WTC11 (cell line): ENCODE results near the gene CAPN15. TPM values are rescaled to one million over a fixed set of nuclear protein-coding genes. Genes with fewer than 3 reads are reported as not detected.

Experiments used
- ATAC-seq: fragments of 200-7000 bp; cut with Tn5 transposase; 2 replicates; pipeline ENCODE4 v1.10.0; 2021; ENCODE audit warnings: mild to moderate bottlenecking, moderate library complexity
- CTCF ChIA-PET: fragments of 300-600 bp; sonication (Branson Sonifier 250); formaldehyde crosslinking; loops from one replicate; lab custom pipeline; 2021; ENCODE audit warnings: antibody characterized with exemption; lab: Charles Lee
- POLR2A ChIA-PET: fragments of 350-600 bp; sonication (Branson Sonifier 250); formaldehyde crosslinking; loops from one replicate; lab custom pipeline; 2021; ENCODE audit warnings: antibody characterized with exemption; lab: Charles Lee
- DNase-seq: peaks from one replicate; pipeline ENCODE4 v3.0.0; 2021; ENCODE audit warnings: low spot score
- H3K27ac Mint-ChIP-seq: 2 replicates; pipeline ENCODE4 v1.8.0; 2021; ENCODE audit warnings: mixed read lengths
- H3K27me3 Mint-ChIP-seq: 2 replicates; pipeline ENCODE4 v1.8.0; 2021; ENCODE audit warnings: low read depth, mild to moderate bottlenecking, moderate library complexity, mixed read lengths
- H3K36me3 Mint-ChIP-seq: 2 replicates; pipeline ENCODE4 v1.8.0; 2021; ENCODE audit warnings: mixed read lengths
- H3K4me1 Mint-ChIP-seq: 2 replicates; pipeline ENCODE4 v1.8.0; 2022; ENCODE audit warnings: mixed read lengths
- H3K4me3 Mint-ChIP-seq: 2 replicates; pipeline ENCODE4 v1.8.0; 2021; ENCODE audit warnings: mild to moderate bottlenecking, moderate library complexity, mixed read lengths
- H3K9me3 Mint-ChIP-seq: 2 replicates; pipeline ENCODE4 v1.8.0; 2021; ENCODE audit warnings: mixed read lengths
- ATF1 ChIP-seq: sonication (generic); formaldehyde crosslinking; IDR thresholded peaks from 2 replicates; pipeline ENCODE4 v1.8.1; 2023; ENCODE audit warnings: mild to moderate bottlenecking, moderate library complexity, missing genetic modification reagents
- CREB1 ChIP-seq: sonication (generic); formaldehyde crosslinking; IDR thresholded peaks from 2 replicates; pipeline ENCODE4 v1.8.0; 2023; ENCODE audit warnings: mild to moderate bottlenecking, missing genetic modification reagents
- CREM ChIP-seq: sonication (generic); formaldehyde crosslinking; IDR thresholded peaks from 2 replicates; pipeline ENCODE4 v1.8.1; 2022; ENCODE audit warnings: mild to moderate bottlenecking, missing genetic modification reagents, moderate library complexity
- CTCF ChIP-seq: fragments of 200-600 bp; IDR thresholded peaks from 2 replicates; pipeline ENCODE4 v1.8.0; 2022; ENCODE audit warnings: antibody characterized with exemption
- E2F4 ChIP-seq: sonication (generic); formaldehyde crosslinking; IDR thresholded peaks from 2 replicates; pipeline ENCODE4 v1.8.1; 2022; ENCODE audit warnings: low read depth, mild to moderate bottlenecking, moderate library complexity, missing genetic modification reagents, borderline replicate concordance
- GABPB1 ChIP-seq: sonication (generic); formaldehyde crosslinking; IDR thresholded peaks from 2 replicates; pipeline ENCODE4 v1.8.1; 2023; ENCODE audit warnings: mild to moderate bottlenecking, missing genetic modification reagents
- GTF2I ChIP-seq: fragments of 250-450 bp; sonication (Bioruptor Pico); conservative IDR thresholded peaks from 2 replicates; pipeline ENCODE4 v1.4.0; 2021; ENCODE audit warnings: mild to moderate bottlenecking
- IRF1 ChIP-seq: sonication (generic); formaldehyde crosslinking; IDR thresholded peaks from 2 replicates; pipeline ENCODE4 v1.8.0; 2023; ENCODE audit warnings: missing genetic modification reagents
- KAT7 ChIP-seq: sonication (generic); formaldehyde crosslinking; IDR thresholded peaks from 2 replicates; pipeline ENCODE4 v1.8.1; 2023; ENCODE audit warnings: missing genetic modification reagents, mild to moderate bottlenecking, borderline replicate concordance
- NR1H2 ChIP-seq: sonication (generic); formaldehyde crosslinking; IDR thresholded peaks from 2 replicates; pipeline ENCODE4 v1.9.0; 2021; ENCODE audit warnings: mild to moderate bottlenecking, moderate library complexity, missing genetic modification reagents
- OVOL2 ChIP-seq: fragments of 250-450 bp; sonication (Bioruptor Pico); IDR thresholded peaks from 2 replicates; pipeline ENCODE4 v1.9.0; 2021; ENCODE audit warnings: mild to moderate bottlenecking, borderline replicate concordance
- RORB ChIP-seq: fragments of 250-450 bp; sonication (Bioruptor Pico); IDR thresholded peaks from 2 replicates; pipeline ENCODE4 v1.9.0; 2021; ENCODE audit warnings: mild to moderate bottlenecking
- ZNF138 ChIP-seq: sonication (generic); formaldehyde crosslinking; conservative IDR thresholded peaks from 2 replicates; pipeline ENCODE4 v1.8.1; 2022; ENCODE audit warnings: mild to moderate bottlenecking, moderate library complexity, missing genetic modification reagents
- ZNF219 ChIP-seq: sonication (generic); formaldehyde crosslinking; IDR thresholded peaks from 2 replicates; pipeline ENCODE4 v1.8.0; 2023; ENCODE audit warnings: missing genetic modification reagents, mild to moderate bottlenecking, borderline replicate concordance
- ZNF232 ChIP-seq: sonication (generic); formaldehyde crosslinking; IDR thresholded peaks from 2 replicates; pipeline ENCODE4 v1.8.0; 2022; ENCODE audit warnings: mild to moderate bottlenecking, missing genetic modification reagents
- ZNF532 ChIP-seq: fragments of 250-450 bp; sonication (Bioruptor Pico); IDR thresholded peaks from 2 replicates; pipeline ENCODE4 v1.9.0; 2021; ENCODE audit warnings: mild to moderate bottlenecking, borderline replicate concordance
- total RNA-seq: library from RNA; stranded (reverse); gene quantifications from 3 replicates; pipeline ENCODE4 v1.2.3, GENCODE V29; 2021
- TF ChIP-seq, protein P1 (sequence below): sonication (generic); formaldehyde crosslinking; conservative IDR thresholded peaks from 2 replicates; pipeline ENCODE4 v1.8.1; 2022; ENCODE audit warnings: mild to moderate bottlenecking, missing genetic modification reagents

Gene CAPN15
- total RNA-seq, 1 experiment from 2014 or later = 110 TPM

GRCh38 chr16:529012-529575 lies 1.6 kb downstream of the CAPN15 start:
- CTCF ChIA-PET = interaction anchor here (1.0 to 2.1 kb wide), 3 partner anchors 54 to 137 kb away, joined by 3 to 10 read pairs (median 4); no protein-coding TSS in a partner anchor
- ATAC-seq (no peak), DNase-seq (no peak)
- Mint-ChIP-seq H3K4me1 (peaks cover 20% of the 10 kb centered on the region), H3K27me3 (no peaks in the 10 kb centered on the region), H3K4me3 (peak overlapping the region; percentile 81), H3K27ac (0 out of 2 replicates have a peak overlapping the region, but pooled peaks have one; percentile 41), H3K36me3 (0 out of 2 replicates have a peak, but pooled peaks cover 2% of the 10 kb centered on the region), H3K9me3 (no peaks in the 10 kb centered on the region)
- POLR2A ChIA-PET = no interaction called here
- TF ChIP-seq CREM (CRISPR knock-in tag) = no peak
- no peak for TF ChIP-seq ATF1 (CRISPR knock-in tag)
- no peak for TF ChIP-seq RORB
- no peak for TF ChIP-seq KAT7 (CRISPR knock-in tag)
- TF ChIP-seq CTCF = no peak
- TF ChIP-seq IRF1 (CRISPR knock-in tag) = no peak
- TF ChIP-seq, protein P1, sequence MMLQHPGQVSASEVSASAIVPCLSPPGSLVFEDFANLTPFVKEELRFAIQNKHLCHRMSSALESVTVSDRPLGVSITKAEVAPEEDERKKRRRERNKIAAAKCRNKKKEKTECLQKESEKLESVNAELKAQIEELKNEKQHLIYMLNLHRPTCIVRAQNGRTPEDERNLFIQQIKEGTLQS (CRISPR knock-in tag) = no peak
- TF ChIP-seq CREB1 (CRISPR knock-in tag) = no peak
- TF ChIP-seq GTF2I (CRISPR knock-in tag) = no peak
- no peak for TF ChIP-seq E2F4 (CRISPR knock-in tag)
- TF ChIP-seq OVOL2 = no peak
- TF ChIP-seq ZNF532 (CRISPR knock-in tag) = no peak
- no peak for TF ChIP-seq GABPB1 (CRISPR knock-in tag)
- no peak for TF ChIP-seq NR1H2 (CRISPR knock-in tag)
- no peak for TF ChIP-seq ZNF138 (CRISPR knock-in tag)
- TF ChIP-seq ZNF219 (CRISPR knock-in tag) = no peak
- no peak for TF ChIP-seq ZNF232 (CRISPR knock-in tag)
